Renal pelvis (tissue), 4 donors: Measurements from ENCODE around the gene SLX4. TPM values are rescaled to one million over a fixed set of nuclear protein-coding genes. Genes with fewer than 3 reads are reported as not detected.

Source experiments
- DNase-seq: peaks from one replicate; pipeline ENCODE4 v3.0.0-alpha.2; 2013
- polyA plus RNA-seq, 3 donors: library from polyadenylated mRNA; unstranded; fragments of 120-200 nt; gene quantifications; one replicate each; pipeline ENCODE4 v1.2.1, GENCODE V29; 2013; ENCODE audit not compliant: insufficient read length in 3 of 3

Gene SLX4
- polyA plus RNA-seq, 3 donors = 4.9 to 8.7 (median 7.6) TPM

- DNase-seq = no peak
Measured at GRCh38 chr16:3554351-3554928, 57.0 kb downstream of the SLX4 start.

- DNase-seq = no peak
Measured at GRCh38 chr16:3553138-3553923, 58.1 kb downstream of the SLX4 start.

DNA sequence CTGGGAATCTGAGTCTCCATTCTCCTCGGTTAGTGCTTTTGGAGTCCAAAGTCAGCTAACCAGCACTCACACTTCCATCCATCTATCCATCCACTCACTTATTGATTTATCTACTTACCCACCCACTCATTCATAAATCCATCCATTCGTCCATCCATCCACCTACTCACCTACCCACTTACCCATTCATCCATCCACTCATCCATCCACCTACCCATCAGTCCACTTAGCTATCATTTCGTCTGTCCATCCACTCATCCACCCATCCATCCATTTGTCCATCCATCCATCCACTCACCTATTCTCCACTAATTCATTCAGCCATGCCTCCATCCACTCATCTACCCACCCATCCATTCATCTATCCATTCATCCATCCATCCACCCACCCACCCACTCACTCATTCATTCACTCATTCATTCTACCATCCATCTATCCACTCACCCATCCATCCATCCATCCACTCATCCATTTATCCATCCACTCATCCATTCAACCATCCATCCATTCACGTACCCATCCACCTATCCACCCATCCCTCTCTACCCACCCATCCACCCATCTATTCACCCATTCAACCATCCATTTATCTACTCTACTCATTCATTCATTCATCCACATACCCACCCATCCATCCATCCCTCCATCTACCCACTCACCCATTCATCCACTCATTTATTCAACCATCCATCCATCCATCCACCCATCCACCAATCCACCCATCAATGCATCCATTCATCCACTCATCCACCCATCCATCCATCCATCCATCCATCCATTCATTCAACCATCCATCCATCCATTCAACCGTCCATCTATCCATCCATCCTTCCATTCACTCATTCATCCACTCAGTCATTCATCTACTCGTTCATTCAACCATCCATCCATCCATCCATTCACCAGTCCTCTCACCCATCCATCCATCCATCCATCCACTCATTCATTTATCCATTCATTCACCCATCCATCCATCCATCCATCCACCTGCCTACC, 60.3 kb downstream of the SLX4 start:
- no peak for DNase-seq

GRCh38 chr16:3549906-3550305, 61.5 kb downstream of the SLX4 start:
- no peak for DNase-seq

GRCh38 chr16:3548859-3549258, 62.5 kb downstream of the SLX4 start:
- no peak for DNase-seq

DNA sequence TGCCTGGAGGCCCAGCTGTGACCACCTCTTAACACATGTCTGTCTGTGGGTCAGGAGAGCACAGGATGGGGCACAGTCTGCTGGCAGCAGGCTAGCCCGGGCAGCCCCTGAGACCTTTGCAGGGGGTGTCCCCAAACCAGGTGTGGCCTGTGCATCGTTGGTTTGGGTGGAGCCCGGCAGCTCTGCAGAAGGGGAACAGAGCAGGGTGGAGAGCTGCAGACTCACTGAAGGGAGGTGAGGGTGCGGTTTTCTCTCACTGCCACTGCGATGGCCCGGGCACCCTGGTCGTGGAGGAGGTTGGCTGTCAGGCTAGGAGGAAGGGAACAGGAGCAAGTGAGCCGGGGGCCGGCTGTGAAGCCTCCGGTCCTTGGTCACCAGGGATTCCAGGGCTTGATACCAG, 63.0 kb downstream of the SLX4 start:
- no peak for DNase-seq

GRCh38 chr16:3546986-3547682, 64.3 kb downstream of the SLX4 start:
- no peak for DNase-seq

DNA sequence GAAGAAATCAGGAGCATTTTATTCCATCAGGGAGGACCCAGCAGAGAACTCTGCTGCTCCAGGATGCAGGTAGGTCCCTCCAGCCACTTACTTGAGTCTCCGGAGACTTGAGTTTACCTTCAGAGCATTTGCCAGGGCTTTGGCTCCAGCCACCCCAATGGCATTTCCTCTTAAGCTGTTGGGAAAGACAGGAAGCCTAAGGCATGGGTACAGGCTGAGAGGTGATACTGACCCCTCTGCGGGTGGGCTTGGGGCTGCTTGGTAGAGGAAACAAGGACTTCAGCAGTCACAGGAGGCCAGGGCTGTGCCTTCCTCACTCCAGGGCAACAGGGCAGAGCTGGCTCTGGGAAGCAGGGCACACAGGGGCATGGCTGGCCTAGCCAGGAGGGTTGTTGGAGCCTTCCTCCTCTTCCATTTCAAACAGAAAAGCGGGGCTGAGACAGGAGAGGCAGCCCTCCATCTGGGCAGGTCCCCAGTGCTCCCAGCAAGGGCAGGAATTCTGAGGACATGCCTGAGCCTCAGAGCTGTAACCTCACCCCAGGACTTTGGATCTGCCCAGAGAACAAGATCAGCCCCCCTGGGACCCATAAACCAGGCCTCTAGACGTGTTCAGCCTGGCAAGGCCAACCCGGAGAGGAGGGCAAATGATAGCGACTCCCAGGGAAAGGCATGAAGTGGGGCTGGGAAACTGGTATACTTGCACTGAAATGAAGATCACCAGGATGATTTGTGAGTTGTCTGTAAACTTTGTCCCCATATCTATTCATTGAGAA, 68.6 kb downstream of the SLX4 start:
- no peak for DNase-seq

DNA sequence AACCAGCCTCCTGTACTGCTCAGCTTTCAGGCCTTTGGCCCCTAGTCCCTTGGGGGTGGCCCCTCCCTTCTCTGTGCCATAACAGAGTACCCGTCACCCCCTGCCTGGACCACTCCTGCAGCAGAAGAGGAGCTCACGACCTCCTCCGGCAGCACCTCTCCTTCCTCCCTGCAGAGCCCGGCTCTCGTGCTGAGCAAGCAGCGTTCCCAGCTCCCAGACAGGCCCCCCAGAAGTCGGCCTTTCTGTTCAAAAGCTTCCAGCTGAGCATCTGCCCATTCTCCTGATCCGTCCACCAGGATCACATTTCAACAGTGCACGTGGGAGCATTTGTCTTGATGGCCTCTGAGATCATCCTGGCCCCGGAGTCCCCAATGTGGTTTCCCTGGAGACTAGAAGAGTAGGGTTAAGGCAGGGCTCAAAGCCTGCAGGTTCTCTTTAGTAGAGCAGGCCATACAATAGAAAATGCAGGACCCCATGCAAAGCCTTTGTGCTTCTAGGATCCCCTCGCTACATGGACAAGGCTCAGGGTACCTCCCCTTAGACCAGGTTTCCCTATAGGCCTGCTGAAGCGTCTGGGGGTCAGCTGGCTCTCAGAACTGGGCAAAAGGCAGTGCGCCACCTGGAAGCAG, 69.8 kb downstream of the SLX4 start:
- DNase-seq = no peak

- no peak for DNase-seq
Measured at GRCh38 chr16:3538222-3538621, 73.2 kb downstream of the SLX4 start.

DNA sequence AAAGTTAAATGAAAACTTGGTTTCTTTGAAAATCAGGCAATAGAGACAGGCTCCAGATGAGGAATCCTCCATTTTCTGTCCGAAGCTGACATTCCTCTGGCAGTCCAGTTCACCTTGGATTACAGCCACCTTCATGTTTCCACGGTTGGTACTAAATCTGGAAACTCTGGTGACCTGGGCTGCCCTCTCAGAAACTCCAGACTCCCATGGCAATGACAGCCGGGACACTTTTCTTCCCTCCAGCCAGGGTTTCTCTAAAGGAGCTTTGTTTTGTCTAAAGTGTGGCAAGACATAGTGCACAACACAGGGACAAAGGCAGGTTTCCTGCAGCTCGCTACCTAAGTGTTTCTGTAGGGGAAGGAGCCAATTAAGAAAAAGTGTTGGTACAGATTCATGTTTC, 74.6 kb downstream of the SLX4 start:
- DNase-seq = no peak

GRCh38 chr16:3536271-3536731, 75.1 kb downstream of the SLX4 start:
- no peak for DNase-seq

DNA sequence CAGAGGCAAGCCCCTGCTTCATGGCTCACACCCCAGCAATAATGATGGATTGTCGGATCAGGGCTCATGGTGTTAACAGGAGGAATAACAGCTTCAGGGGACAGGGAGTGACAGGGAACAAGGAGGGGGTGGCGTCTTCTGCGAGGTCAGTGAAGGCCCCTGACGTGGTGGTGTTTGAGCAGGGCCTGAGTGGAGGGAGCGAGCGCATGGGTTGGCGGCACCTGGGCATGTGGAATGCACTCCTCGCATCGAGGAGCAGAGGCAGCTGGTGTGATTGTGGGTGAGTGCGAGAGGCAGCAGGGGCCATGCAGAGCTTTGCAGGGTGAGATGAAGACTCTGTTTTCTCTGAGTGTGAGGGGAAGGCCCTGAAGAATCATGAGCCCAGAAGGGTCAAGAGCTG, 77.3 kb downstream of the SLX4 start:
- no peak for DNase-seq

DNA sequence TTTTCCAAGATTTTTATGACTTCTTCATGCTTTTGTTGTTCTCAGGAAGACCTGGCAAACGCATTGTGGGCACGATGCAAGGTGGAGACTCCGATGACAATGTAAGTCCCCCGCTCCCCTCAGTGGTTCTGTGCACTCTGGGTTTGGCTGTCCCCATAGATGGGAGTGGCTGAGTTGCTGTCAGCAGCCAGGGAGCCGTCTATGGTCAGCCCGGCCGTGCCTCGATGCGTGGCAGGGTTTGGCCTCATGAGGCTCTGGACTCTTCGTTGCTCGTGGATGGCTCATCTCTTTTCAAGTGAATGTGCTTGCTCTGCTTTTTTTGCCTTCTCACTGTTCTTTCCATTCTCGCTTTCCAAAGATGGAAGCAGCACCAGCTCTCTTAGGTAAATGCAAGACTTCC, 78.7 kb downstream of the SLX4 start:
- no peak for DNase-seq

Other genes starting within 250 kb of the SLX4 start
- gene ZSCAN32, start 210.6 kb downstream of the SLX4 start, polyA plus RNA-seq = 10 to 100 TPM; 15.0 to 20.5 (median 17.8) TPM
- gene ZNF174, start 210.4 kb downstream of the SLX4 start, polyA plus RNA-seq = 10 to 100 TPM; 14.6 to 17.6 (median 15.7) TPM
- 1 to 10 TPM; 3.4 to 4.1 (median 3.9) TPM for gene ZNF597, start 168.1 kb downstream of the SLX4 start, polyA plus RNA-seq
- 10 to 100 TPM; 65.2 to 76.2 (median 68.1) TPM for gene NAA60, start 167.9 kb downstream of the SLX4 start, polyA plus RNA-seq
- not detected for gene C16orf90, start 116.1 kb downstream of the SLX4 start, polyA plus RNA-seq
- 10 to 100 TPM; 51.2 to 61.1 (median 55.6) TPM for gene CLUAP1, start 110.6 kb downstream of the SLX4 start, polyA plus RNA-seq
- 1 to 10 TPM; 1.2 to 2.5 (median 2.4) TPM for gene NLRC3, start 34.2 kb downstream of the SLX4 start, polyA plus RNA-seq
- gene DNASE1, start 43.1 kb upstream of the SLX4 start, polyA plus RNA-seq = 10 to 100 TPM; 30.0 to 42.2 (median 40.1) TPM
- gene TRAP1, start 105.9 kb upstream of the SLX4 start, polyA plus RNA-seq = 100 to 1,000 TPM; 103 to 126 (median 109) TPM